NCI-H187 (cell line): Measurements from ENCODE around the gene YTHDF2.
"Not testable (repeated sequence)": the region's sequence is repeated elsewhere in the genome, so short reads cannot be mapped to it uniquely, and the experiment has no call there.

Source experiments
- DNase-seq, 2 experiments: peaks; one replicate each; lab custom pipeline; 2025; lab: John Stamatoyannopoulos, UW

YTHDF2 gene

GRCh38 chr1:28759257-28759656, 22.5 kb downstream of the YTHDF2 start:
- DNase-seq = no peak

GRCh38 chr1:28761189-28761588, 24.4 kb downstream of the YTHDF2 start:
- no peak for DNase-seq

- DNase-seq = no peak
Measured at GRCh38 chr1:28766532-28767183, 29.9 kb downstream of the YTHDF2 start.

DNA sequence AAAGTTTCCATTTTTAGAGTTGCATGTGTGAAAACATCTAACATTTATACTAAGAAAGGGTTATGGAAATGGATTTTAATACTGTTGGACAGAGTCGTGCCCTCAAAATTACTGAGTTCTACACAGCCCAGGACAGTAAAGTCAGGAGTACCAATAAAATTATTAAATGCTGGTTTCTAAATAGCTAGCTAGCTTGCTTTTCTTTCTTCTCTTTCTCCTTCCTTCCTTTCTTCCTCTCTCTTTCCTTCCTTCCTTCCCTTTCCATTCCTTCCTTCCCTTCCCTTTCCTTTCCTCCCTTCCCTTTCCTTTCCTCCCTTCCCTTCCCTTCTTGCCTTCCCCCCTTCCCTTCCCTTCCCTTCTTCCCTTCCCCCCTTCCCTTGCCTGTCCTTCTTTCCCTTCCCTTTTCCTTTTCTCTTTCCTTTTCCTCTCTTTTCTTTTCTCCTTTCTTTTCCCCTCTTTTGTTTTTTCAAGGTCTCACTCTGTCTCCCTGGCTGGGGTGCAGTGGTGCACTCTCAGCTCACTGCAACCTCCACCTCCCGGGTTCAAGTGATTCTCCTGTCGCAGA, 33.9 kb downstream of the YTHDF2 start:
- no peak for DNase-seq

GRCh38 chr1:28771921-28772320, 35.2 kb downstream of the YTHDF2 start:
- not testable (repeated sequence) for DNase-seq

GRCh38 chr1:28773105-28773504, 36.4 kb downstream of the YTHDF2 start:
- DNase-seq = no peak

- peak; percentile 57 to 69 for DNase-seq
Measured at GRCh38 chr1:28775121-28775942, 38.6 kb downstream of the YTHDF2 start.

DNA sequence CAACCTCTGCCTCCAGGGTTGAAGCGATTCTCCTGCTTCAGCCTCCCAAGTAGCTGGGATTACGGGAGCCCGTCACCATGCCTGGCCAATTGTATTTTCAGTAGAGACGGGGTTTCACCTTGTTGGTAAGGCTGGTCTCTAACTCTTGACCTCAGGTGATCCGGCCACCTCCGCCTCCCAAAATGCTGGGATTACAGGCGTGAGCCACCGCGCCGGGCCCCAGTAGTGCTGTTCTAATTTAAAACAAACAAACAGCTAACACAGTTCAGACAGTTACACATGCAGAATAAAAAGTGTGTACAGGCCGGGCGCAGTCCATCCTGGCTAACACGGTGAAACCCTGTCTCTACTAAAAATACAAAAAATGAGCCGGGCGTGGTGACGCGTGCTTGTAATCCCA, 39.6 kb downstream of the YTHDF2 start:
- DNase-seq = no peak

- DNase-seq = no peak
Measured at GRCh38 chr1:28778021-28778420, 41.3 kb downstream of the YTHDF2 start.

DNA sequence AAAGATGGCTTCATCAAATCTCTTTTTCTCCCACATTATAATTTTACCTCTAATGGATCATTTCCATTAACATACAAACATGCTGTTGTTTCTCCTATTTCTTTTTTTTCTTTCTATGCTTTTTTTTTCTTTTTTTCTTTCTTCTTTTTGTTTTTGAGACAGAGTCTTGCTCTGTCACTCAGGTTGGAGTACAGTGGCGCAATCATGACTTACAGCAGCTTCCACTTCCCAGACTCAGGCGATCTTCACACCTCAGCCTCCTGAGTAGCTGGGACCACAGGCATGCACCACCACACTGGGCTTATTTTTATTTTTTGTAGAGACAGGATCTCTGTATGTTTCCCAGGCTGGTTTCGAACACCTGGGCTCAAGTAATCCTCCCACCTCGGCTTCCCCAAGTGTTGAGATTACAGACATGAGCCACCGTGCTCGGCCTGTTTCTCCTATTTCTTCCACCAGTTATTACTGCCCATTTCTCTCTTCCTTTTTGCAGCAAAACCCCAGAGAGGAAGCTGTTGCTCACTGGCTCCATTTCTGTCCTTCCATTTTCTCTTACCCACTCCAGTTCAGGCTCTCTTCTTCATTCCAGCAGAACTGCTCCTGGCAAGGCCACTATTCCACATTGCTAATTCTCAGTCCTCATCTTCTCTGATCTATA, 43.1 kb downstream of the YTHDF2 start:
- no peak for DNase-seq

- no peak for DNase-seq
Measured at GRCh38 chr1:28781305-28781704, 44.6 kb downstream of the YTHDF2 start.

DNA sequence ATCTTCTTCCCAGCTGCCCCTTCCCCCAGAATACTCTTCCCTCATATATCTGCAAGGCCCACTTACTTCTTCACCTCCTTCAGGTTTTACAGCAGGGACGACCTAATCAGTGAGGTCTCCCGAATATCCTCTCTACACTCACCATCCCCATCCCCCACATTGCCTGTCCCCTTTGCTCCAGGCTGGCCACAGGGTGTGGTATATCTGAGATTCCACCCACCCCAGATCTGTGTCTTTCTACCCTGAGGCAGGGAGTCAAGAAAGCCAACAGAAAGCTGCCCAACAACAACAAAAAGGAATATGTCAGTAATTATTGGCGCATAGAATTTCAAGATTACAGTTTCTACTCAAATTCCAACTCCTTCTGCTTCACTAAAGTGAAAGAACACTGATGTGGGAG, 45.3 kb downstream of the YTHDF2 start:
- no peak for DNase-seq

GRCh38 chr1:28783363-28783762, 46.6 kb downstream of the YTHDF2 start:
- no peak for DNase-seq

DNA sequence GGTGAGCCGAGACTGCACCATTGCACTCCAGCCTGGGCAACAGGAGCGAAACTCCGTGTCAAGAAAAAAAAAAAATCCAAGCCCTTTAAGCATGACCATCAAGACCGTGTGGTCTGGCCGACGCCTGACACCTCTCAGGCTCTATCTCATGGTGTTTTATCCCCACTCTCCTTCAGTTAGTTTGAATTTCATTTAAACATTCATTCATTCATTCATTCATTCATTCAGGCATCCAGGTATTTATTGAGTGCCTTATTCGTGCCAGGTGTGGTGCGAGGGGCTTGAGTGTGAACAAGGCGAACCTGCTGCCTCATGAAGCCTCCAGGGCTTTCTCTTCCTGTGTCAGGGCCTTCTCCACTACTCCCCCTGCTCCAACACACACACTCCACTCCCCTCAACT, 52.7 kb downstream of the YTHDF2 start:
- DNase-seq = no peak

DNA sequence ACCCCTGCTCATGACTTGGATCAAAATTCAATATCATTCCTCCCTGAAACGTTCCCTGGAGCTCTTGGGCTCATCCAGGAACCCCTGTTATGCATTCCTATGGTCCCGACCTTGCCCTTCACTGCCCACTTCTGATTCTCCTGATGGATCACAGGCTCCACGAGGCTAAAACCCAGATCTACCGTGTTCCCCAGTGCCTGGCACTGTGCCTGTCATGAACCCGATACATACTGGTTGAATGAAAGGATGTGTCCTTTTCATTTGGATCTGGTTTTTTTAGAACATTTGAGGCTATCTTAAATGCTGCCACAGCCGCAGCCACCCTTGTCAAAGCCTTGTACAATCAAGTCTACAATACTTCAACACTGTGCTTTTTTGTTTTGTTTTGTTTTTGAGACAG, 53.1 kb downstream of the YTHDF2 start:
- DNase-seq = no peak

- DNase-seq = no peak
Measured at GRCh38 chr1:28790377-28791035, 53.8 kb downstream of the YTHDF2 start.

- not testable (repeated sequence) for DNase-seq
Measured at GRCh38 chr1:28791929-28792328, 55.2 kb downstream of the YTHDF2 start.

GRCh38 chr1:28792644-28793121, 55.9 kb downstream of the YTHDF2 start:
- DNase-seq = no peak

DNA sequence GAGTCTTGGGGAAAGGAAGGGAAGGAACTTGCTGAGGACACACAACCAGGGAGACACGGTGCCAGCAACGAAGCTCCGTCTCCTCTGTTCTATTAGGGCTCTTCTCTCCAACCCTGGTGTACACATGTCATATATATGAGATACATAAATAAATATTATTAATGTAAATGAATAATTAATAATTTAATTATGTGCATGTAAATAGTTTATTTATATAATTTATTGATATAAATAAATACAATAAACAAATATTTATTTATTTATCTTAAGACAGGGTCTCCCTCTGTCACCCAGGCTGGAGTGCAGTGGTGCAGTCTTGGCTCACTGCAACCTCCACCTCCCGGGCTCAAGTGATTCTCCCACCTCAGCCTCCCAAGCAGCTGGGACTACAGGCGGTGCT, 57.8 kb downstream of the YTHDF2 start:
- DNase-seq = not testable (repeated sequence)

DNA sequence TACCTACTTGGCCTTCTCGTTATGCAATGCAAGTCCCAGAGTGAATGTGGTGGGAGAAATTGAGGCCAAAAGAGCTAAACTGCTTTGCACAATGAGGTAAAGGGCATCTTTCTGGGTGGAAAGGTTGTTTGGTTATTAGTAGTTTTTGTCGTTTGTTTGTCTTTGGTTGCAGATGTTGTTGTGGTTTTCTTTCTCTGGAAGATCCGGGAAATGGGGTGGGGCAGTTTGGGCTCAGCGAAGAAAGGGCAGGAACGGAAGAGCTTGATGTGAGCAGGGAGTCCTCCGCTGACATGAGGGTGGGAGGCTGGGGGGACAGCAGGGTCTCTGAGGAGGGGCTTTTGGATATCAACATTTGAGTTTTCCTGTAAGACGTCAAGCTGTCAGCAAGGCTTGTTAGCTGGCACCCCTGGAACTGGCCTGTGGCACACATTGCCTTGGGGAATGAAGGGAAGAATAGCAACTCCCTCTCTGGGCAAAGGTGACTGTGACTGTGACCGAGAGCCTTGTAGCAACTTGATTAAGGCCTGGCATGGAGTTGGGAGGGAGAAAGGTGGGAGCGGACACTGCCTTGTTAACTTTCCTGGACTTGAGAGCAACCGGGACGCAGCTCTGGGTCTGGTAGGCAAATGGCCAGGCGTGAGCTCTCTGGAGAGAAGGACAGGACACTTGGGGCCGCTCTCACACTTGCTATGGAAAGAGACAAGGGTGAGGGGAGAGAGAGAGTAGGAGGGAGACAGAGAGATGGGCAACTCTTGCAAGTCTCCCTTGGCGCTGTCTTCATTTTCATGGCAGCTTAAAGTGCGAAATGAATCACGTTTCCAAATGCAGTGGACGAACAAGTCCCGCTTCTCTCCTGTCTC, 59.8 kb downstream of the YTHDF2 start:
- DNase-seq = no peak

- DNase-seq = no peak
Measured at GRCh38 chr1:28800324-28800723, 63.6 kb downstream of the YTHDF2 start.
